Measurements from ENCODE around the gene TMEM54. TPM values are rescaled to one million over a fixed set of nuclear protein-coding genes. Genes with fewer than 3 reads are reported as not detected.
A peak's percentile ranks its signal among the peaks of the same experiment; 100 is the strongest.

Gene TMEM54
- total RNA-seq = 1,000 to 10,000 TPM in 2 of 4 donors, 100 to 1,000 TPM in 2; 330 to 1,204 (median 846) TPM

- H3K4me1 ChIP-seq = peaks cover 0 to 37% (median 24%) of the 10 kb centered on the region in 4 donors
- intact Hi-C loops (cut with DNase I; ENCODE audit: low total_unique reads) = no loop called here
- in situ Hi-C loops (cut with MboI; ENCODE audit: low pct_ligation_motif_present in 1 of 4, low pct_unique_long_range_greater_than_20kb in 1 of 4, low sequenced_read_pairs in 3 of 4) = no loop called here
- no peaks in the 10 kb centered on the region for H3K36me3 ChIP-seq
- peaks cover 5% of the 10 kb centered on the region for H3K27me3 ChIP-seq
- H3K9me3 ChIP-seq = no peaks in the 10 kb centered on the region
- H3K27ac ChIP-seq = peak within 1 kb of the TSS; percentile 80 to 95 (median 90)
- peak within 1 kb of the TSS; percentile 81 to 89 (median 84) for H3K4me3 ChIP-seq
- WGBS, 2 donors (ENCODE audit: low coverage in 1 of 2) = 2% methylated on average over 15 of the region's 92 CpGs; no CpG with 5 or more reads in 1 of the 2 donors
- TF ChIP-seq CTCF (IDR thresholded peaks at IDR 0.05) = peak in 2 of 5 experiments; percentile 39 to 41
- TF ChIP-seq POLR2A (IDR thresholded peaks at IDR 0.05) = no peak
- peak in 1 of 3 donors; percentile 28 for TF ChIP-seq POLR2AphosphoS5 (IDR thresholded peaks at IDR 0.05)
- DNase-seq = peak; percentile 86
Observed at GRCh38 chr1:32900956-32901822, at the start of gene TMEM54. Gene TMEM54, minus strand, starts transcription at chr1:32901389. Its CDS starts 151 bp downstream, at chr1:32901238.

GRCh38 chr1:32949519-32949918, 48.3 kb upstream of the TMEM54 start:
- in situ Hi-C loops (cut with MboI; ENCODE audit: low pct_ligation_motif_present in 1 of 4, low pct_unique_long_range_greater_than_20kb in 1 of 4, low sequenced_read_pairs in 3 of 4) (loop anchor here in 1 of 4 donors (25.0 kb wide), 1 partner anchor 113 kb away; no protein-coding TSS in a partner anchor), intact Hi-C loops (cut with DNase I; ENCODE audit: low total_unique reads) (no loop called here)
- Histone ChIP-seq H3K4me1 (peaks cover 10 to 32% (median 25%) of the 10 kb centered on the region in 4 donors), H3K27me3 (no peaks in the 10 kb centered on the region), H3K27ac (peak overlapping the region; percentile 60 to 78 (median 78)), H3K36me3 (peaks cover 0 to 33% (median 9%) of the 10 kb centered on the region in 4 donors), H3K9me3 (no peaks in the 10 kb centered on the region), H3K4me3 (no peak overlapping the region)
- 68 to 82% methylated on average over 2 to 5 of the region's 5 CpGs for WGBS, 2 donors (ENCODE audit: low coverage in 1 of 2)
- TF ChIP-seq EP300 (IDR thresholded peaks at IDR 0.05; ENCODE audit: low read depth) (no peak), CTCF (IDR thresholded peaks at IDR 0.05) (no peak), POLR2AphosphoS5 (IDR thresholded peaks at IDR 0.05) (no peak), POLR2A (IDR thresholded peaks at IDR 0.05) (no peak)
- no peak for DNase-seq

DNA sequence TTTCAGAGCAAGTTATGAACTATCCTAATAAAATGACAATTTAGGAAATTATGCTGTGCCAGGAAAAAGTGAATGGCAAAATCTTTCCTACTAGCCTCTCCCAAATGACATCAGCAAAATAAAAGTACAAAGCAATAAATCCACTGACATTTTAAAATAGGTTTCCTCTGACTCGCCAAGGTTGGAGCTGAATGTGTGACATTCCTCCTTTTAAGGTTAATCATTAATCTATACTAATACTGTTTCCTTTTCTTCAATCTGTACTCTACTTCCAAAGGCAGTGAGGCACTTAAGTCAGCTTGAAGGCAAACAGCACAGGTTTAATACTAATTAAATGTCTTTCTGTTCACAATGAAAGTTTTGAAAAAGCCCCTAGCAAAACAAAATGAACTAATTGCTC, 47.7 kb upstream of the TMEM54 start:
- in situ Hi-C loops (cut with MboI; ENCODE audit: low pct_ligation_motif_present in 1 of 4, low pct_unique_long_range_greater_than_20kb in 1 of 4, low sequenced_read_pairs in 3 of 4) (loop anchor here in 1 of 4 donors (25.0 kb wide), 1 partner anchor 113 kb away; no protein-coding TSS in a partner anchor), intact Hi-C loops (cut with DNase I; ENCODE audit: low total_unique reads) (no loop called here)
- peaks cover 0 to 37% (median 12%) of the 10 kb centered on the region in 4 donors for H3K36me3 ChIP-seq
- no peak for DNase-seq
- H3K9me3 ChIP-seq = no peaks in the 10 kb centered on the region
- H3K4me1 ChIP-seq = peaks cover 10 to 32% (median 25%) of the 10 kb centered on the region in 4 donors
- H3K27ac ChIP-seq = peak overlapping the region; percentile 60 to 78 (median 78)
- no peaks in the 10 kb centered on the region for H3K27me3 ChIP-seq
- TF ChIP-seq POLR2AphosphoS5 (IDR thresholded peaks at IDR 0.05) (peak; percentile 38 to 52 (median 52)), POLR2A (IDR thresholded peaks at IDR 0.05) (no peak), EP300 (IDR thresholded peaks at IDR 0.05; ENCODE audit: low read depth) (peak; percentile 59)
- 18 to 50% methylated on average over 1 of the region's 1 CpG for WGBS, 2 donors (ENCODE audit: low coverage in 1 of 2)
- no peak overlapping the region for H3K4me3 ChIP-seq

DNA sequence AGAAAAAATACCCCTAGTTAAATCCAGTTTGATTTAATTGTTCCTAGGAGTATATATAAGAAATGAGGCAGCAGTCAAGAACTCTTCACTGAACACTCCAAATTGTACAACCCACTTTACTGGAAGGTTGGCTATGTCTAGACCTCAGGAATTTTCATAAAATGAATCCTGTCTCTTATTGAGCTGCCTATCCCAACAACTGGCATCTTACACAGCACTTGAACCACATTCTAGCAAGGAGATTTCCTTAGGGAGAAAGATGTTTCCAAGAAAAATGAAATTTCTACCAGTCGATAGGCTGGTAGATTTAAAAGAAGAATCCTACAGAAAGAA, 47.2 kb upstream of the TMEM54 start:
- H3K27ac ChIP-seq = peak overlapping the region; percentile 60 to 78 (median 78)

More for the DNA sequence above, 47.2 kb upstream of the TMEM54 start:
- no peak overlapping the region for H3K4me3 ChIP-seq
- H3K36me3 ChIP-seq = peaks cover 0 to 37% (median 15%) of the 10 kb centered on the region in 4 donors
- TF ChIP-seq CTCF (IDR thresholded peaks at IDR 0.05) (no peak), POLR2A (IDR thresholded peaks at IDR 0.05) (no peak), POLR2AphosphoS5 (IDR thresholded peaks at IDR 0.05) (no peak), EP300 (IDR thresholded peaks at IDR 0.05; ENCODE audit: low read depth) (no peak)
- H3K9me3 ChIP-seq = no peaks in the 10 kb centered on the region
- peaks cover 10 to 30% (median 25%) of the 10 kb centered on the region in 4 donors for H3K4me1 ChIP-seq
- intact Hi-C loops (cut with DNase I; ENCODE audit: low total_unique reads) (no loop called here), in situ Hi-C loops (cut with MboI; ENCODE audit: low pct_ligation_motif_present in 1 of 4, low pct_unique_long_range_greater_than_20kb in 1 of 4, low sequenced_read_pairs in 3 of 4) (loop anchor here in 1 of 4 donors (25.0 kb wide), 1 partner anchor 114 kb away; no protein-coding TSS in a partner anchor)
- WGBS, 2 donors (ENCODE audit: low coverage in 1 of 2) = 71 to 81% methylated on average over 1 of the region's 1 CpG
- no peak for DNase-seq
- no peaks in the 10 kb centered on the region for H3K27me3 ChIP-seq

Data from transverse colon (tissue), 4 donors.